Stimulated activated CD8-positive, alpha-beta memory T cell treated with anti-CD3 and anti-CD28 coated beads, Interleukin-12 subunit alpha, Interleukin-12 subunit beta, amount 100 ng/mL, for 4 hours (primary cell): ENCODE results near the gene ATG14.
"Not testable (repeated sequence)": the region's sequence is repeated elsewhere in the genome, so short reads cannot be mapped to it uniquely, and the experiment has no call there.

Experiments used
- DNase-seq: peaks from one replicate; pipeline ENCODE4 v3.0.0-alpha.2; 2020; ENCODE audit warnings: low read depth

The ATG14 gene

DNA sequence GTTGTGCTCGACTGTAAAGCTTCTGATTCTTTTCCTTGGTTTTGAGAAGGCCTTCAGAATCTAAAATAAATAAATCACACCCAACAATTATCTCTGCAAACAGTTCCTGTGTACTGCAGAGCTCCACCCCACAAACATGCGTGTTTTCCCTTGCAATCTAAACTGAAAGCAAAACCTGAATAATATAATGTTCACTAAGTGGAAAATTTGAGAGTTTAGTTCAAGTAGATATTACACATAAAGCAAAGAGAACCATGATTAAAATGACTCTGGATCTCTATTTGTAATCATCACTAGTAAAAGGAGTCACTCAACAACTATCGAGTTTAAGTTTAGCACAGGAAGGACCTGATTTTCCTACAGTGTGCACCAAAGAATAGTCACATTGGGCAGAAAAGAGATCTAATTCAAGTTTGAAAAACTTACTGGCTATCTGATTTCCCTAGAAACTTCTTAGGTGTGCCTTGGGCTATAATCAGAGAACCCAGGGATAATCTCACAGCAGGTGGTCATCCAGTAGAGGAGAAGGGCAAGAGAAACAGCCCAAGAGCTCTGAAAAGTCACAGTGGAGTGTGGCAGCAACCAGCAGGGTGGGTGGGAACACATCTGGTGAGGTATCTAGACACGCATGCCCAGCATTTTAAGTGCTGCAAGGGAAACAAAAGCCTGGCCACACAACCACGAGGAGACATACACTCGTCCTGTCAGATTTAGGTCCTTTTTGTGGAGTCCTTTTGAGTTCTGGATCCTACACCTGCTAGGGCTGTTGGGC lies 25.4 kb downstream of the ATG14 start:
- no peak for DNase-seq

DNA sequence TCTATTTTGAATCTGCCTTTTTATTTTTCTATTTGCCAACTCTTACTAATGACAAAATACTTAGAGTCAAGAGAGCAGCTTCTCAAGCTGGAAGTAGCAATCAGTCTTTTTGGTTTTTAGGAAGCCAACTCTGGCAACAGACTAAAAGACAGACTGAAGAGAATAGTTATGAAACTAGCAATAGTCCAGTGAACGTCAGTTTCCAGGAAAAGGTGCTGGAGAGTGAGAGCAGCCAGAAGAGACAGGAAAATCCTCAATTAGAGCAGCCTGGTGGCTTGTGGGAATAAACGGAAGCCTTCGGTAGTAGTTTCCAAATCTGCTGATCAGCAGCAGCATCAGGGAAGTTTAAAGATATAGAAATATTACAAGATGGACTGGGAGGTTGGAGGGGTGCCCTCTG lies 27.1 kb downstream of the ATG14 start:
- DNase-seq = no peak

DNA sequence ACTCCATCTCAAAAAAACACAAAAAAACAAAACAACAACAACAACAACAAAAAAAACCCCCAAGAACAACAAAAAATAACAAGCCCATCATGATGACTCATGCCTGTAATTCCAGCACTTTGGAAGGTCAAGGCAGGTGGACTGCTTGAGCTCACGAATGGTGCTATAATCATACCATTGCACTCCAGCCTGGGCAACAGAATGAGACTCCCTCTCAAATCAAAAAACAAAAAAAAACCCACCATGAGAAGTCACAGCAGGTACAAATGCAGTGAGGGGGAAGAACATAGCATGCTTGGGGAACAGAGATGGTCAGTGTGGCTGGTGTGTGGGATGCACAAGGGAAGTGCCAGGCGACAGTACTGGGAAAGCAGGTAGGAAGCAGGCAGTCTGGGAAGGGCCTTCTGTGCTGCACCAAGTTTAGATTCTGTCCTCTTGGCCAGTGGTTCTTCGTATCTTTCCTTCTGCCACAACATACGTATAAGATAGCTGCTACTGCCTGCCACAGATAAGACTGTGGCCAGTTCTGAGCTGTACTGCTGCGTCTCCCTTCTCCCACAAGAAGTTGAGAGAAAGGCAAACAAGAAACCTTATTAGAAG lies 28.0 kb downstream of the ATG14 start:
- no peak for DNase-seq

DNA sequence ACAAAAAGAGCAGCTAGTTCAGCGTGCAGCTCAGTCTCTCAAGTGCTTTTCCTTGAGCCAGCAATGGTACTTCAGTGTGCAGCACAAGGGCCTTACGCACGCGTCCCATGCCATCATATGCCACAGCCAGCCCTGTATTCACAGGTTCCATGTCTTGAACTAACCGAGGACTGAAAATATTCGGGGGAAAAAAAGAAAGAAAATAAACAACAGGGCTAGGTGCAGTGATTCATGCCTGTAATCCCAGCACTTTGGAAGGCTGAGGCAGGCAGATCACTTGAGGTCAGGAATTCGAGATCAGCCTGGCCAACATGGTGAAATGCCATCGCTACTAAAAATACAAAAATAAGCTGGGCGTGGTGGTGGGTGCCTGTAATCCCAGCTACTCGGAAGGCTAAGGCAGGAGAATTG lies 28.6 kb downstream of the ATG14 start:
- not testable (repeated sequence) for DNase-seq

DNA sequence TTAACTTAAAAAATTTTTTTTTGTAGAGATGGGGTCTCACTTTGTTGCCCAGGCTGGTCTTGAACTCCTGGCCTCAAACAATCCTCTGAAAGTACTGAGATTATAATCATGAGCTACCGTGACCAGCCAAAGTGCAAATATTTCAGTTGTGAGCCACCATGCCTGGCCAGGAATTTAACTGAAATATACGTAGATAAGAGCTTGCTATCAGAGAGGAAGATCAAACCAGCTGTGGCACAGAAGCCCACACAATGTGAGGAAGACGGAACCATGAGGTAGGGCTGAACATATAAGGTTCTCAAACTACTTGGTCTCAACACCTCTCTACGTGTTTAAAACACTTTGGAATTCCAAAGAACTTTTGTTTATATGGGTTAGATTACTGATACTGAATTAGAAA lies 29.1 kb downstream of the ATG14 start:
- DNase-seq = no peak

DNA sequence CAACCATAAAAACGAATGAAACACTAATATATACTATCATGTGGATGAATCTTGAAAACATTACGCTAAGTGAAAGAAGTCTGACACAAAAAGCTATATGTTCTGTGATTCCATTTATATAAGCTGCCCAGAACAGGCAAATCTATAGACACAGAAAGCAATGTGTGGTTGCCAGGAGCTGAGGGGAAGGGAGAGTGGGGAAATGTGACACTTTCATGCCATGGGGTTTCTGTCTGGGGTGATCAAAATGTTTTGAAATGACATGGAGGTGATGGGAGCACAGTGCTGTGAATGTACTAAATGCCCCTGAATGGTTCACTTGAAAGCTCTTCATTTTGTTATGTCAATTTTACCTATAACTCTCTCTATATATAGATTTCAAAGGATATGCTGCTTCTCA lies 30.1 kb downstream of the ATG14 start:
- DNase-seq = no peak

DNA sequence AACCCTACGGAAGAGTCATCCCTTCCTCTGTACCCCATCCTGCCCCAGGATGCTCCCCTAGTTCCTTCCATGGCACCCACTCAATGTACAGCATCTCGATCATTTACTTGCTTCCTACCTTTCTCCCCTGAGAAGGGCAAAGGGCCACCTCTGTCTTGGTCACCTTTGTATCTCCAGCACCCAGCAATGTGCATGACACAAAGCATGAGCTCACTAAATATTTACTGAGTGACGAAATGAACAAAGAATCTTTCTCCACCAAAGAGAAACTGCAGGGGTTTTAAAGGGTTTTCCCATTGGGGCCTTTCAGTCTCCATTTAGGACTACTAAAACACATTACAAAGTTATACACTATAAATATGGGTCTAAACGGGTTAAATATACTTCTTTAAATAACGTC lies 30.6 kb downstream of the ATG14 start:
- no peak for DNase-seq

DNA sequence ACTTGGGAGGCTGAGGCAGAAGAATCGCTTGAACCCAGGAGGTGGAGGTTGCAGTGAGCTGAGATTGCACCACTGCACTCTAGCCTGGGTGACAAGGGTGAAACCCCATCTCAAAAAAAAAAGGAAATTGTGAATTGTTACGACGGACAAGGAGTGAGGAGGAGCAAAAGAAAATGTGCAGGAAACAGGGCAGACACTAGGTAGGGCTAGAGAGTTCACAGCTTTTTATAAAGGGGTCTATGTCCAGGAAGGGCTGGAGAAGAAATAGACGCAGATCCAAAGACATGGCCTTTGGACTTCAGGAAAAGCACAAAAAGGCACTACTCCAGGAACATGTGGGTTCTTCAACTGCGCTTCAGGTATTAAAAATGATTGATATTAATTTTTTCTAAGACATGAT lies 34.4 kb downstream of the ATG14 start:
- no peak for DNase-seq

DNA sequence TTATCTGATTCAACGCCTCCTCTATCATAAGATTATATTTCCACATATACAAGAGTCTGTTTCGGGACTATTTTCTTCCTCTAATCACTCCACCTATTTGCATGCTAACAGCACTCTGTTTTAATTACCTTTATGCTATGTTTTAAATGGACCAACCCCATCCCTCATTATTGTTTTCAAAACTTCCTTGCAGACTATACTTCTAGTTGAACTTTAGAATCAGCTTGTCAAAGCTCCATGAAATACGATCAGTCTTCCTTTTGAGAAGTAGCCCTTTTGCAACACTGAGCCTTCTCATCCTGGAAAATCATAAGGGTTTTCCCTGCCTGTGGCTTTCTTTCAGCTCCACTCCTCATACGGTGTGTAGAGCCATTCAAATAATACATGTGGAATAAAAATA lies 36.9 kb downstream of the ATG14 start:
- no peak for DNase-seq

DNA sequence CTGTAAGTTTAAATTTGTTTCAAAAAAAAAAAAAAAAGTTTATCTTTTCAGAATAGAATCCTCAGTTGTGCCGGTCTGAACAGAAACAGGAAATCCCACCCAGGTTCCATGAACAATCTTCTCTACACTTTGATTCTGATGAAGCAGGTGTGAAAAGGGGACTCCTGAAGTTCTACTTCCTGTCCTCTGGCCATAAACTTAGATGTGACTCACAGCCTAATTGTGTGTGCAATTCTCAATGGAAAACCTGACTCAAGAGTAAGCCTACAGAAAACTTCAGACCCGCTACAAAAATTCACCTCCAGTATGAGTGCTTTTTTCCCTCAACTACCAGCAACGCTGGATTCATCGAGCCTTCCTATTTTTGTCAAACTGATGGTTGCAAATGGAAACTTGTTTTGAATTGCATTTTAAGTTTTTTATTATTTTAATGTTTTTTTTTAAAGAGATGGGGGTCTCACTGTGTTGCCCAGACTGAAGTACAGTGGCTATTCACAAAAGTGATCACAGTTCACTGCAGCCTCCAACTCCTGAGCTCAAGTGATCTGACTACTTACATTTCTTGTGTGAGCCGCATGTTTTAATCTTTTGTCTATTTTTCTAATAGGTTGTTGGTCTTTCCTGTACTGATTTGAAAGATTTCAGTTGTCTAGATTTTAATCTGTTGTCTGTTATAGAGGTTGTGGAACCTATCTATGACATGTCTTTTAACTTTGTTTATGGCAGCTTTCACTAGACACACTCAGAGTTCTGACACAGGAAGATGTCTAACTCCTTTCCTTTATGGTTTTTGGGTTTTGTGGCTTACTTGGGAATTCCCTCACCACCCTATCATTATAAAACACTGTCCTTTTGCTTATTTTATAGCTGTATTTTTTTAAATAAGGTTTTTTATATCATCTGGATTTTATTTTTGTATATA lies 37.6 kb downstream of the ATG14 start:
- DNase-seq = no peak

DNA sequence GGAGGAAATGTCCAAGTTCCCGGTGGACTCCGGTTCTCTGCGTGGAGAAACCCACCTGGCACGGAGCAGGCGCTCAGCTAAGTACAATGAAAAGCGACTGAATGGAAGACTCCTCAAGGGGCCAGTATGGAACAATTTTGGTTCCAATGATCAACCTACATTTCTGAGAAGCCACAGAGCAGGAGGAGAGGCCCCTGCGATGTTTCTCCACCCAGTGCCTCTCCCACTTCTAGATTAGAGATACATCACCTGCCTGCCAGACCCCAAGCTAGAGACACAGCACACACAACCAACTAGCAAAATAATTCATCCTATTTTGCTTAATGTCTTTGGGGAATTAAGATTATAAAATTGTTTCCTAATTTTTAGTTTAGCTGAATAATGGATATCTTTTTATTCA lies 38.8 kb downstream of the ATG14 start:
- DNase-seq = no peak

DNA sequence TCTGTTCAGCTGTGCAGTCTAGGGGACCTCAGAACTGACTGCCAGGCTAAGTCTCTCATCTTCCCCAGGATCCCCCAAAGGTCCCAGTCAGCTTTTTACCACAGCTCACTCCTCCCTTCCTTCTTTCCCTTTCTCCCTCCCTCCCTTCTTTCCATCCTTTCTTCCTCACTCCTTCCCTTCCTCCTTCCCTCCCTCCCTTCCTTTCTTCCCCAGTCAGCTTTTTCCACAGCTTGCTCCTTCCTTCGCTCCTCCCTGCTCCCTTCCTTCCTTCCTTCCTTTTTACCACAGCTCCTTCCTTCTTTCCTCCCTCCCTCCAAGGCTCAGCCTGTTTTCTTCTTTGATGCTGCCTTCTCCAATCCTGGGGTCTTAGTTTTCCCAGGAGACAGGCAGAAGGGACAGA lies 39.2 kb downstream of the ATG14 start:
- no peak for DNase-seq

DNA sequence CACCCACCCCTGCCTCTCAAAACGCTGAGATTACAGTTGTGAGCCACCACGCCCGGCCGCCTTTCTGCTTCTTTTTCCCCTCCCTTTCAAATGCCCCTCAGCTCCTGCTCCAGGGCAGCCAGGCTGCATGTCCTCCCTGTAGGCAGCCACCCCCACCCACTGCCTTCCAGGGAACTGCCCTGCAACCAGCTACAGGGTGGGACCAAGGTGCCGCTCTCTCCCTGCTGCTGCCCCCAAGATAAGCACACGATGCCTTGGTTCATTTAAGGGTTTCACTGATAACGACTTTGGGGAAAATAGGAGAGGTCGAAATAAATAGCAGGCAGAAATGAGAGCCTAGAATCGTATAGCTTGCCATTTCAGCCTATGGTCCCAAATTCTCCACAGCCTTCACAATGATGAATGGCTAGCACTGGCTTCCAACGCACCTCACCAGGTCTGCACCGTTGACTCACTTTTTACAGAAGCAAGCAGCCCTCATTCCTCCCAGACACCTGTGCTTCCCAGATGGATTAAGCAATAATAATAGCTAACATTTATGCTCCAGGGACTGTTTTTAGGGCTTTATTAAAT lies 40.7 kb downstream of the ATG14 start:
- DNase-seq = no peak

DNA sequence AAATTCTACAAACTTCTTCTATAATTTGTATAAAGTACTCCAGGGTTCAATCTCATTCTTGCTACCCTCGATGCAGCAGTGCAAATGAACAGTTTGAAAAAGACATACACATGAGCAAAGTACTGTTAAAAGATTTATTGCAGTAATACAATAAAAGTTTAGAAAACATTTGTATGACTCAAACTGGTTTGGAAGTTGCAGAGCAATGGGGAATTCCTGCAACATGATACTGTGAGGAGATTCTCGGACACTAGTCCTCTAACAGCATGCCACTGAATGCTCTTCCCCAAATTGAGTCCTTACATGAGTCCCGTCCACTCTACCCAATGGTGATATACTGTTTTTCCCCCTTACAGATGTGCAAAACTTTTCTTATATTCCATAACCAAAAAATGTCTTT lies 45.4 kb downstream of the ATG14 start:
- no peak for DNase-seq

DNA sequence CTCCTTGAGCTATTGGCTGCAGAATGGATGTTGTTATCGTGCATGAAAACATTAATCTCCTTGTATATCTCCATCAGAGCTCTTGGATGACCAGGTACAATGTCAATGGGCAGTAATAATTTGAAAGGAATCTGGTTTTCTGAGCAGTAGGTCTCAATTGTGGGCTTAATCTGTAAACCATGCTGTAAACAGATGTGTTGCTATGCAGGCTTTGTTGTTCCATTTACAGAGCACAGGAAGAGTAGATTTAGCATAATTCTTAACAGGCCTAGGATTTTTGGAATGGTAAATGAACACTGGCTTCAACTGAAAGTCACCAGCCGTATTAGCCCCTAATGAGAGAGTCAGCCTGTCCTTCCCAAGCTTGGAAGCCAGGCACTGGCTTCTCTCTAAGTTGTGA lies 50.4 kb downstream of the ATG14 start:
- DNase-seq = no peak

DNA sequence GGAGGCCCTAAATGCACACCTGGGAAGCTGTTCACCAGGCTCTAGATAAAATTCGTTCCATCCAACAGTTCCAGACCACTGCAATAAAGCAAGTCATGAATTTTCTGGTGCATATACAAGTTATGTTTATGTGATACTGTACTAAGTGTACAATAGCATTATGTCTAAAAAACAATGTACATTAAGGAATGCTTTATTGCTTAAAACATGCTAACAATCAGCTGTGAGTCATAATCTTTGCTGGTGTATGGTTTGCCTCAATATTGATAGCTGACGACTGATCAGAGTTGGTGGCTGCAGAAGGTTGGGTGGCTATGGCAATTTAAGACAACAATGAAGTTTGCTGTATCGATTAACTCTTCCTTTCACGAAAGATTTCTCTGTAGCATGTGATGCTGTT lies 52.3 kb downstream of the ATG14 start:
- no peak for DNase-seq

DNA sequence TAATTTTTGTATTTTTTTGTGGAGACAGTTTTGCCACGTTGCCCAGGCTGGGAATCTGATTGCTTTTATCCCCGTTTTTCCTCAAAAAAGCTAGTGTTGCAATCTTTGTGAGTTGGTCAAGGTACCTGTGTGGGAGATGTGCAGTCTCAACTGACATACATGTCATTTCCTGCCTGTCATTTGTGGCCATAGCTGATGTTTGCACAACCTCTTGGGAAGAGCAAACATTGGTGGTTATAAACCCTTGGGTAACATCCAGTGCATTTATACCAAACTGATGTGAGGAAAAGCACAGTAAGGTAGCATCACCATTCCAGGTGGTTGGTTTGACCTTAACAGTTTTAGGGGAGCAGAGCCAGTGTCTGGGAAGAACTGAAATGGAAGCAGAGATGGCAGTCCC lies 54.7 kb downstream of the ATG14 start:
- no peak for DNase-seq

DNA sequence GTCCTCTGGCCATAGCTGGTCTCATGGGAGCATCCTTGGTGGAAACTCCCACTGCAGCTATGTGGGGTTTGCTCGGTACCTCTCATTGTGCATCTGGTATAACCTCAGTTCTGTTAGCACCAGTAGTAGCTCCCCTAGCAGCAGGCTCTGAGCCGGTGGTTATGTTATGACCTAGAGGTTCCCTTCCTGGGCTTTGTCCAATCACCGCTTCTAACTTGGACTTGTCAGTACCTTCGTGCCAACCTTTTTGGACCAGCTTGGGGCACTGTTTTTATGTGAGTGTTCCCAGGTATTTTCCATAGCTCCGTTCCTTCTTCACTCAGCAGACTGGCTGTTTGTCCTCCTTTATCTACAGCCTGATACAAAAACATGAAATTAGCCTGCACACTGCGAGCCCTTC lies 55.7 kb downstream of the ATG14 start:
- DNase-seq = no peak

DNA sequence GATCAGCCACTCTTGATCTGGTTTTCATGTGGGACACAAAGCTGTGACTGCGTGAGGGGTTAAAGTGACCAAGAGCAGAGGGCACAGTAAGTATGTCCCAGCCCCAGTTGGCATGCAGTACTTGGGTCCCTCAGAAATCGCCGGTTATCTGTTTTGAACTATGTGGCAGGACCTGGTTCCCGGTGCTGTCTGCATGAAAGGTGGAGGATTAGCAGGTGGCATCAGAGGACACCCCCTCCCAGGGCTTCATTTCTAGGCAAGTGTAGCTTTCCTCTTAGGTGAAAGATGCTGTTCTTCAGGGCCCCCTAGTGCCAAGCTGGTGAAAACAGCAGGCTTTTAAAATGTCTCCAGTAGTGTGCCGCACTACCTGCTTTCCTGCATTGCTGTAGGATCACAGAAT lies 57.1 kb downstream of the ATG14 start:
- no peak for DNase-seq

DNA sequence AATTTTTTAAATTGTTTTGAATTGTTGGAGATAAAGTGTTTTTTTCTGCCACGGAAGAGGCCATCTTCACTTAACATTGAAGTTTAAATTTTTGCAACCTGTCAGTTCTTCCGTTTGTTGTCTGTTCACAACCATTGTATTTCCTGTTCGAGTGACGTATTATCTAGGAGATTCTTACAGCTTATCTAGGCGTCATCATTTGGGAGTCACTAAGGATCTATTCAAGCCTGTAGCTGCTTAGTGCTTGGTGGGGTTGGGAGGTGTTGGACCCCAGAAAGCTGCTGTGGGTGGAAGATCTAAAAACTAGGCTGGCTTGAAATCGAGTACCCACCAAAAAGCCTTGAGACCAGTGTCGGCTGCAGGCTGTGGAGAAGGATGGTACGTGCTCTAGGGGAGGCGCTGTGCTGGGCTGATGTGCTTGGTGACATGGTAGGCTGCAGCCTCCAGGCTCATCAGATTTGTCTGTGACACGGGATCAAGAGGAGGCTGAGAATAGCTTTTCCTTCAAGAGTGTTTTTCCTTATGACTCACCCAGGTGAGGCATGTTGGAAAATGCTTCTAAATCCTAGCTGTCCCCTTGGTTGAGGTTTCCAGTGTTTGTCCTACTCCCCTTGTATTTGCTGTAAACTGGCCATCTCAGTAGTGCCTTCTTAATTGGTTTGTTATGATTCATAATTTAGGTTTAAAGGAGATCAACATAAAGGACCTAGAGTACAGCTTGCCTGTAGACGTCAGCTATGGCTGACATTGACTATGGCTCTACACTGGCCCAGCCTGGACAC lies 57.8 kb downstream of the ATG14 start:
- no peak for DNase-seq

DNA sequence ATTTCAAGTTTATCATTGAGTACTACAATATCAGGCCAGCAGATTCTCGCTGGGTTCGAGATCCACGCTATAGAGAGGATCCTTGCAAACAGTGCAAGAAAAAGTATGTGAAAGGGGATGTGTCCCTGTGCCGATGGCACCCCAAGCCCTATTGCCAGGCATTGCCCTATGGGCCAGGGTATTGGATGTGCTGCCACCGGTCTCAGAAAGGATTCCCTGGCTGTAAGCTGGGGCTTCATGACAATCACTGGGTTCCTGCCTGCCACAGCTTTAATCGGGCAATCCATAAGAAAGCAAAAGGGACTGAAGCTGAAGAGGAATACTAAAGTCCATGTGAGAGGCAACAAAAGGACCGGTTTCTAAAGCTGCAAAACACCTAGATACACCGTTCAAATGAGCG lies 59.4 kb downstream of the ATG14 start:
- DNase-seq = no peak

DNA sequence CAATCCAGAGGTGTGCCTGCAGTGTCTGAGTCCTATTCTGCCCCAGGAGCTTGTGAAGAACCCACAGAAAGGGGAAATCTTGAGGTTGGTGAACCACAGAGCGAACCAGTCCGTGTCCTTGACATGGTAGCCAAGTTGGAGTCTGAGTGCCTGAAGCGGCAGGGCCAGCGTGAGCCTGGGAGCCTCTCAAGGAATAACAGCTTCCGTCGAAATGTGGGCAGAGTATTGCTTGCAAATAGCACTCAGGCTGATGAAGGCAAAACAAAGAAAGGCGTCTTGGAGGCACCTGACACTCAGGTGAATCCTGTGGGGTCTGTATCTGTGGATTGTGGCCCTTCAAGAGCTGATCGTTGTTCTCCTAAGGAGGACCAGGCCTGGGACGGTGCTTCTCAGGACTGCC lies 60.5 kb downstream of the ATG14 start:
- DNase-seq = no peak
